IMR-90 (cell line): Measurements from ENCODE around the gene ARAP2.

Experiments used
- CTCF ChIP-seq: conservative IDR thresholded peaks from 2 replicates; pipeline ENCODE4 v1.5.1; 2012; ENCODE audit warnings: mild to moderate bottlenecking, low read depth, low read length, improper control_type of control experiment
- MXI1 ChIP-seq: IDR thresholded peaks from 2 replicates; pipeline ENCODE4 v1.6.1; 2012; ENCODE audit warnings: low read depth, mild to moderate bottlenecking, low read length, moderate library complexity, borderline replicate concordance
- POLR2A ChIP-seq: IDR thresholded peaks from 2 replicates; pipeline ENCODE4 v1.6.1; 2012; ENCODE audit warnings: mild to moderate bottlenecking, low read depth, low read length
- RAD21 ChIP-seq: IDR thresholded peaks from 2 replicates; pipeline ENCODE4 v1.6.1; 2012; ENCODE audit warnings: low read length, improper control_type of control experiment
- RFX5 ChIP-seq: IDR thresholded peaks from 2 replicates; pipeline ENCODE4 v1.8.0; 2012; ENCODE audit warnings: low read depth, mild to moderate bottlenecking, low read length, moderate library complexity

DNA sequence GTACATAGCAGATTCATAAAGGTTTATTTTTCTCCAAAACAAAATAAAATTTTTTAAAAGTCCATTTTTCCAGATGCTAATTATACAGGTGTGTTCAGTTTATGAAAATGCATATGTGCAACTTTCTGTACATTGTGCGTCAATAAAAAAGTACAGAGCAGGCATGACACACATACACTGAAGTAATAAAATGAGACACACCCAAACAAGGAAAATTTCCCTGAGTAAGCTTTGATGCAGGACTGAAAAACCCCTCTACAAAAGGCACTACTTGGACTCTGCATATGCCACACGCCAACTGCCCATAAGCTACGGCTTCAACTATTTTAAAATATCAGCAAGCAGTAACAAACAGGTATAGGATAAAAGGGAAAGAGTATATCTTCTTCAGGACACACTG is 13.8 kb downstream of the ARAP2 start:
- TF ChIP-seq CTCF (no peak), RFX5 (no peak), POLR2A (no peak), RAD21 (no peak), MXI1 (no peak)
